Neural progenitor cell (in vitro differentiated cells): Measurements from ENCODE around the gene DLX6. TPM values are rescaled to one million over a fixed set of nuclear protein-coding genes. Genes with fewer than 3 reads are reported as not detected.

Source experiments
- DNase-seq: peaks from one replicate; pipeline ENCODE4 v3.0.0-alpha.2; 2016; ENCODE audit warnings: low spot score
- H2AFZ ChIP-seq: fragments of 200-600 bp; sonication (generic); replicated peaks from 2 replicates; pipeline ENCODE4 v1.6.1; 2016; ENCODE audit warnings: antibody characterized with exemption
- H3F3A ChIP-seq: fragments of 200-600 bp; sonication (generic); 2 replicates; pipeline ENCODE4 v1.6.1; 2016; ENCODE audit warnings: antibody characterized with exemption, low read depth
- H3K27ac ChIP-seq: fragments of 200-600 bp; sonication (generic); 2 replicates; pipeline ENCODE4 v1.5.1; 2016; ENCODE audit warnings: mild to moderate bottlenecking
- H3K27me3 ChIP-seq: fragments of 200-600 bp; sonication (generic); 2 replicates; pipeline ENCODE4 v1.6.1; 2016; ENCODE audit warnings: mild to moderate bottlenecking, moderate library complexity
- H3K36me3 ChIP-seq: fragments of 200-600 bp; sonication (generic); 2 replicates; pipeline ENCODE4 v1.5.1; 2016
- H3K4me1 ChIP-seq: fragments of 200-600 bp; sonication (generic); 2 replicates; pipeline ENCODE4 v1.6.1; 2016; ENCODE audit warnings: mixed run types
- H3K4me2 ChIP-seq: fragments of 200-600 bp; sonication (generic); 2 replicates; pipeline ENCODE4 v1.6.1; 2016
- H3K4me3 ChIP-seq: fragments of 200-600 bp; sonication (generic); 2 replicates; pipeline ENCODE4 v1.5.1; 2016
- H3K79me2 ChIP-seq: fragments of 200-600 bp; sonication (generic); 2 replicates; pipeline ENCODE4 v1.6.1; 2016; ENCODE audit warnings: low read depth
- H3K9ac ChIP-seq: fragments of 200-600 bp; sonication (generic); 2 replicates; pipeline ENCODE4 v1.6.1; 2016
- H3K9me3 ChIP-seq: fragments of 200-600 bp; sonication (generic); 2 replicates; pipeline ENCODE4 v1.5.1; 2016; ENCODE audit warnings: low read depth
- H4K20me1 ChIP-seq: fragments of 200-600 bp; sonication (generic); 2 replicates; pipeline ENCODE4 v1.6.1; 2016; ENCODE audit warnings: low read depth
- H3K27ac Mint-ChIP-seq: 3 replicates; pipeline ENCODE4 v1.8.0; 2021; ENCODE audit warnings: mixed read lengths
- H3K27me3 Mint-ChIP-seq: 2 replicates; pipeline ENCODE4 v1.8.0; 2022; ENCODE audit warnings: low read depth, mild to moderate bottlenecking, inconsistent platforms, moderate library complexity, mixed read lengths; ENCODE audit not compliant: insufficient read depth
- H3K36me3 Mint-ChIP-seq: 3 replicates; pipeline ENCODE4 v1.8.0; 2021; ENCODE audit warnings: mixed read lengths
- H3K4me1 Mint-ChIP-seq: 3 replicates; pipeline ENCODE4 v1.8.0; 2021; ENCODE audit warnings: mixed read lengths
- H3K4me3 Mint-ChIP-seq: 3 replicates; pipeline ENCODE4 v1.8.0; 2021; ENCODE audit warnings: mild to moderate bottlenecking, moderate library complexity, mixed read lengths
- H3K9me3 Mint-ChIP-seq: 3 replicates; pipeline ENCODE4 v1.8.0; 2020; ENCODE audit warnings: mixed read lengths
- CTCF ChIP-seq: fragments of 200-600 bp; sonication (generic); IDR thresholded peaks from 2 replicates; pipeline ENCODE4 v1.5.1; 2017; ENCODE audit warnings: antibody characterized with exemption, mild to moderate bottlenecking
- EZH2 ChIP-seq: fragments of 200-600 bp; sonication (generic); IDR thresholded peaks from 2 replicates; pipeline ENCODE4 v1.6.1; 2017; ENCODE audit warnings: antibody characterized with exemption, mild to moderate bottlenecking, moderate library complexity
- EZH2phosphoT487 ChIP-seq: fragments of 200-600 bp; sonication (generic); IDR thresholded peaks from 2 replicates; pipeline ENCODE4 v1.6.1; 2017; ENCODE audit warnings: antibody characterized with exemption
- total RNA-seq: library from RNA; depleted of rRNA; stranded (reverse); fragments of >200 nt; gene quantifications from 2 replicates; pipeline ENCODE4 v1.2.3, GENCODE V29; 2015; ENCODE audit warnings: low replicate concordance

Gene DLX6
- total RNA-seq, 1 donor from 2014 or later, result not detected

GRCh38 chr7:97018791-97019531 is 13.6 kb downstream of the DLX6 start:
- peaks cover 32% of the 10 kb centered on the region for H3K4me1 Mint-ChIP-seq
- H4K20me1 ChIP-seq, result peaks cover 97% of the 10 kb centered on the region
- H3K4me3 ChIP-seq, result no peak overlapping the region
- H2AFZ ChIP-seq, result no peak overlapping the region
- peaks cover 100% of the 10 kb centered on the region for H3K27me3 ChIP-seq
- peaks cover 41% of the 10 kb centered on the region for H3K4me1 ChIP-seq
- H3K9me3 ChIP-seq, result no peaks in the 10 kb centered on the region
- peaks cover 94% of the 10 kb centered on the region for H3K27me3 Mint-ChIP-seq
- no peak overlapping the region for H3K4me2 ChIP-seq
- no peaks in the 10 kb centered on the region for H3K36me3 ChIP-seq
- H3K9ac ChIP-seq, result no peak overlapping the region
- no peaks in the 10 kb centered on the region for H3K79me2 ChIP-seq
- peak; percentile 57 for DNase-seq
- no peak overlapping the region for H3K4me3 Mint-ChIP-seq
- no peak overlapping the region for H3K27ac Mint-ChIP-seq
- H3K9me3 Mint-ChIP-seq, result no peaks in the 10 kb centered on the region
- no peak for TF ChIP-seq CTCF
- peak; percentile 27 for TF ChIP-seq EZH2phosphoT487
- TF ChIP-seq EZH2, result peak; percentile 72
- peaks cover 2% of the 10 kb centered on the region for H3K36me3 Mint-ChIP-seq
- no peak overlapping the region for H3K27ac ChIP-seq
- peaks cover 25% of the 10 kb centered on the region for H3F3A ChIP-seq

GRCh38 chr7:97019710-97020225 is 14.4 kb downstream of the DLX6 start:
- Histone ChIP-seq H3K27ac (no peak overlapping the region), H3F3A (peaks cover 33% of the 10 kb centered on the region), H4K20me1 (peaks cover 92% of the 10 kb centered on the region), H3K79me2 (no peaks in the 10 kb centered on the region), H3K27me3 (peaks cover 100% of the 10 kb centered on the region), H2AFZ (no peak overlapping the region), H3K36me3 (no peaks in the 10 kb centered on the region), H3K4me1 (peaks cover 41% of the 10 kb centered on the region), H3K4me2 (no peak overlapping the region), H3K4me3 (no peak overlapping the region), H3K9ac (no peak overlapping the region), H3K9me3 (no peaks in the 10 kb centered on the region)
- Mint-ChIP-seq H3K4me1 (peaks cover 40% of the 10 kb centered on the region), H3K27ac (no peak overlapping the region), H3K9me3 (no peaks in the 10 kb centered on the region), H3K36me3 (peaks cover 2% of the 10 kb centered on the region), H3K4me3 (no peak overlapping the region), H3K27me3 (peaks cover 94% of the 10 kb centered on the region)
- DNase-seq, result no peak
- no peak for TF ChIP-seq EZH2phosphoT487
- TF ChIP-seq CTCF, result no peak
- no peak for TF ChIP-seq EZH2

GRCh38 chr7:97020601-97020995 is 15.2 kb downstream of the DLX6 start:
- Histone ChIP-seq H4K20me1 (peaks cover 92% of the 10 kb centered on the region), H2AFZ (peak overlapping the region; percentile 63), H3K9me3 (no peaks in the 10 kb centered on the region), H3K4me3 (peak overlapping the region; percentile 45), H3K4me2 (peak overlapping the region; percentile 78), H3K9ac (no peak overlapping the region), H3K27me3 (peaks cover 100% of the 10 kb centered on the region), H3K79me2 (no peaks in the 10 kb centered on the region), H3K4me1 (peaks cover 42% of the 10 kb centered on the region), H3K27ac (no peak overlapping the region), H3K36me3 (no peaks in the 10 kb centered on the region), H3F3A (peaks cover 33% of the 10 kb centered on the region)
- TF ChIP-seq CTCF, result no peak
- peak; percentile 13 for TF ChIP-seq EZH2
- TF ChIP-seq EZH2phosphoT487, result peak; percentile 83
- peak overlapping the region; percentile 25 for H3K4me3 Mint-ChIP-seq
- no peaks in the 10 kb centered on the region for H3K9me3 Mint-ChIP-seq
- H3K27me3 Mint-ChIP-seq, result peaks cover 94% of the 10 kb centered on the region
- peaks cover 2% of the 10 kb centered on the region for H3K36me3 Mint-ChIP-seq
- DNase-seq, result peak; percentile 58
- peaks cover 44% of the 10 kb centered on the region for H3K4me1 Mint-ChIP-seq
- H3K27ac Mint-ChIP-seq, result no peak overlapping the region
